Measurements from ENCODE around the gene TEX26. TPM values are rescaled to one million over a fixed set of nuclear protein-coding genes. Genes with fewer than 3 reads are reported as not detected.

TEX26 gene
- total RNA-seq, 1 donor = not detected

DNA sequence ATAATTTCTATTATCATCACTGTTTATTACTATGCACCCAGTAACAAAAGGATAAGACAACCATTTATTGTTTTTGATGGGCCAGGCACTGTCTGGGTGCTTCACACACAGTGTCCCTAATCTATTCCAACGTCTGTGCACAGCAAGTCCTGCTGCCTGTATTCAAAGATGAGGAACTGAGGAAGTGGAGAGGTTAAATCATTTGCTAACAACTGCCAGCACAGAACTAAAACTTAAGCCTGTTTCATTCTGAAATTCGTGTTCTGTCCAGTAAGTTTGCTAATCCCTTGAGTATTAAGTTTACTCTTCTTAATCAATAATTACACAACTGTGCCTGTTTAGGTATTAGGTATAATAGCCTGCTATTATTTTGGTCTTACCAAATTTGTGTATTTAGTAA lies 41.9 kb downstream of the TEX26 start:
- DNase-seq (ENCODE audit: low read depth in 2 of 3, low spot score in 2 of 3) = no peak

DNA sequence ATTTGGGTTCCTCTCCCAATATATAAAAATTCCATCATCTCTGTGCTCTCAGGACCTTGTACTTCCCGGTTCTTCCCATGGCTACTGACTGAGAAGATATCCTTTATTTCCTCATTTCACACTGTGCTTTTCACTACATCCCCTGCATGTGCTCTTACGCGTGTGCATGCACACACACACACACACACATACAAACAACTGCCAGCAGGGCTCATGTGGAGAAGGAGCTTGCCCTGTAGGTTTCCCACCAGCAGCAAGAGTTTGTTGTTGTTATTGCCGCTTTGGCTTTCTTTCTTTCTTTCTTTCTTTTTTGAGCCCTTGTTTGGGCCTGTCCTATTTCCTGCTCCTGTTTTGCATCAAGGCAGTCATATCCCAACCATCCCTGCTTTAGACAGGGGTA lies 43.6 kb downstream of the TEX26 start:
- no peak for DNase-seq (ENCODE audit: low read depth in 2 of 3, low spot score in 2 of 3)

DNA sequence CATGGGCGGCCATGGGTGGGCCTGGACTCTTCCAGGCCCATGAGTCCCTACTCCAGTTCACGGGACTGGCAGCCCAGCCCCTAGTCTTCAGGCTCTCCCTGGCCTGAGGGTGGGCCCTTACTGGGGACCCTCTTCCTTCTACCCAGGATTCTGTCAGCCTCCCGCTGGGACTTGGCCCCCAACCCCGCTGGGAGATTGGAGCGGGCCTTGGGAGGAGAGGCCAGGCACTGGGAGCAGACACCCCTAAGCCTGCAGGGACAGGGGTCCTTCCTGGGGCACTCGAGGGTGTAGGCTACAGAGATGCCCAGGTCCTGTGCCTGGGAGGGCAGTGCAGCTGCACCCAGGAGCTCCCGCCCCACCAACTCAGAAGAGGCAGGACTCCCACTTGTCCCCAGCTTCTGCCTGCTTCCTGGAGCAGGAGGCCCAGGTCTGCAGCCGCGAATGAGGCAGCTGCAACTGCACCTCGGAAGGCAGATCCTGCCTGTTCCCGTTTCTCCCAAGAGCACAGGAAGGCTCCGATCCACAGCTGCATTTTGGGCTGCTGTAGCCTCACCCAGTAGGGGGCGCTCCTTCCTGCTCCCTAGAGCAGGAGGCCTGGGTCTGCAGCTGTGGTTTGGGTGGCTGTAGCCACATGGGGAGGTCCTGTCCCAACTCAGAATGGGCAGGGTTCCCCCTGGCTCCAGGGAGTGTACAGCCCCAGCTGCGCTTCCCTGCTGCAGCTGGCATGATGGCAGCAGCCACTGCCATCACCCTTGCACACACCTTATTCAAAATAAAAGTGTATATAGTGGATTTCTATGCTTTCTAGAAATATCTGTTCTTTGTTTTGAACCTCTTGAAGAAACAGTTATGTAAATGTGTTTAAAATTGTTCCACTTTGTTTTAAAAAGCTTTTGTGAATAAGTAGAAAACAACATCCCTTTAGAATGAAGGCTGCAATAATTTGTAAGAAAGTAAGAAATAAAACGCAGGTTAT lies 46.8 kb downstream of the TEX26 start:
- peak in 2 of 3 donors; percentile 22 to 23 for DNase-seq (ENCODE audit: low read depth in 2 of 3, low spot score in 2 of 3)

DNA sequence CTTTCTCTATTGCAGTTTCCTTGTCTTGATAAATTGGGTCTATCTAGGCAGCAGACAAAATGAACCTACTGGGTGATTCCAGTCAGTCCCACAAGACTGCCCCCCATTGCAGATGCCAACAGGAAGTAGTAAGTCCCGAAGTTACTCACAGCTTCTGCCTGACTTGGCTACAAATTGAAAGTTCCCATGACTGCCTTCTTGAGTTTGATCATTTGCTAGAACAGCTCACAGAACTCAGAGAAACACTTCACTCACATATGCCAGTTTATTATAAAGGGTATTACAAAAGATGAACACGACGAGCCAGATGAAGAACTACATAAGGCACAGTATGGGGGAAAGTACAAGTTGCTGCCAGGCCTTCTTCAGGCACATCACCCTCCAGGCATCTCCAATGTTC lies 50.0 kb downstream of the TEX26 start:
- no peak for DNase-seq (ENCODE audit: low read depth in 2 of 3, low spot score in 2 of 3)

DNA sequence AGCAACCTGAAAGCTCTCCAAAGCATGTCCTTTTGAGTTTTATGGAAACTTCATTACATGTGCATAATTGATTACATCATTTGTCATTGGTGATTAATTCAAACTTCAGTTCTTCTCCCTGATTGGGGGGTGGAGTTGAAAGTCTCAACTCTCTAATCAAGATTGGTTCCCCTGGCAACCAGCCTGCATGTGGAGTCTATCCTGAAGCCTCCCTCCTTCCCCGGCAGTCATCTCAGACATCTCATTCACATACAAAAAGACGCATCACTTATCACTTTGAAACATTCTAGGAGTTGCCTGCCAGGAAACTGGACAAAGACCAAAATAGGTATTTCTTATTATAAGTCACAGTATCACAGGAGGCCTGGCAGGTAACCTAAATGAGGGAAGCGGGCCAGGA lies 50.5 kb downstream of the TEX26 start:
- DNase-seq (ENCODE audit: low read depth in 2 of 3, low spot score in 2 of 3) = no peak

DNA sequence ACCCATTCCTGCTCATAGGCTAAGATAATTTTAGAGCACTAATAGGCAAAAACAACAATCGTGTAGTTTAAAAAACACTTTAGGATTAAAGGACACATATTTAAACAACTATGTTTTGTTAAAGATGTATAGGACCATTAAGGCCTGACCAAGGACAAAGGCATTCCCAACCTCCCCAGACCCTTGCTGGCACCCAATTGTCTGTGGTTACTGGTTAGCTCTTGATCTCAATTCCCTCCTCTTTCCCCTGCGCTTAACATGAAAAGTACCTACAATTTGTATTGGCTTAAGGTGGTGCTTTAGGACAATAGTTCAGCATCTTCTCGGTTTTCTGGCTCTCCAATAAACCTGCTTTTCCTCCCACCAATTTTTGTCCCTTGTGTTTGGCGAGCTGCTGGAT lies 51.0 kb downstream of the TEX26 start:
- no peak for DNase-seq (ENCODE audit: low read depth in 2 of 3, low spot score in 2 of 3)

DNA sequence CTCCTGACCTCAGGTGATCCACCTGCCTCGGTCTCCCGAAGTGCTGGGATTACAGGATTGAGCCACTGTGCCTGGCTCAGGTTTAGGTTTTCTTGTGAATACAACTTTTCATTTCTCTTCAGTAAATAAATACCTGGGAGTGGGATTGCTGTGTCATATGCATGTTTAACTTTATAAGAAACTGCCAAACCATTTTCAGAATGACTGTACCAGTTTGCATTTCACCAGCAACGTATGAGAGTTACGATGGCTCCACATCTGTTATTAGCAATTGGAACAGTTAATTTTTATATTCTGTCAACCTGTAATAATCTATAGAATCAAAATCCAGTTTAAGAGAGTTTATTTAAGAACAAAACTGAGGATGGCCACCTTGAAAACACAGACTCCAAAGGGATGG lies 52.2 kb downstream of the TEX26 start:
- no peak for DNase-seq (ENCODE audit: low read depth in 2 of 3, low spot score in 2 of 3)

DNA sequence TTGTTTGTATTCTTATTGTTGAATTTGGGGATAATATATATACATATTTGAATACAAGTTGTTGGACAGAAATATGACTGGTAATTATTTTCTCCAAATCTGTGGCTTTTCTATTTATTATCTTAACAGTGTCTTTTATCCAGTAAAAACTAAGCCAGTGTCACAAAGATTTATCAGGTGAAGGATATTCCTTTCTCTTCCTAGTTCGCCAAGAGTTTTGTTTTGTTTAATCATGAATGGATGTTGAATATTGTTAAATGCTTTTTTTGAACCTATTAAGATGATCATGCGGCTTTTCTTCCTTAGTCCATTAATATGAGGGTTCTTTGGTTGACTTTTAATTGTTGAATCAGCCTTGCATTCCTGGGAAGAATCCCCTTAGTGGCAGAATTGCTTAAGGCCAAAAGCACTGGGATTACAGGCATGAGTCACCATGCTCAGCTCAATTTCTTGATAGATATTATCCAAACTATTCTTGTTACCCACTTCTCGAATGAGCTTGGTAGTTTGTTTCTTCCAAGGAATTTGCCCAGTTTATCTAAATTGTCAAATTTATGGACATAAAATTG lies 53.3 kb downstream of the TEX26 start:
- DNase-seq (ENCODE audit: low read depth in 2 of 3, low spot score in 2 of 3) = no peak

DNA sequence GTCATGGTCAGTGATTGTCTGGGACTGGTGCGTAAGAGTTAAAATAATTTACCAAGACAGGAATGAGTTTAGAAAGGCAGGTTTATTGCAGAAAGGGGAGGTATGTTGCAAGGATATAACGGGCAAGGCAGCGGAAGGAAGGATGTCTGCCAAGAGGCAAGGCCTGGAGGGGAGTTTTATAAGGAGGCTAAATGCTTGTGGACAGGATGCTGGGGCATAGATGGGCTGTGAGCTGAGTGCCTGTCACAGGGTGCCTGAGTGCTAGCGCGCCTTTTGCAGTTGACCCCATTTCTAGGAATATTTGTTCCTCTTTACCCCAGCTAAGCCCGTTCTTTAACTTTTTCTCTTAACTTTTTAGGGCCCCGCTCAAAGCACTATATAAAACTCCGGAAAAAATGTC lies 58.7 kb downstream of the TEX26 start:
- DNase-seq (ENCODE audit: low read depth in 2 of 3, low spot score in 2 of 3) = no peak

DNA sequence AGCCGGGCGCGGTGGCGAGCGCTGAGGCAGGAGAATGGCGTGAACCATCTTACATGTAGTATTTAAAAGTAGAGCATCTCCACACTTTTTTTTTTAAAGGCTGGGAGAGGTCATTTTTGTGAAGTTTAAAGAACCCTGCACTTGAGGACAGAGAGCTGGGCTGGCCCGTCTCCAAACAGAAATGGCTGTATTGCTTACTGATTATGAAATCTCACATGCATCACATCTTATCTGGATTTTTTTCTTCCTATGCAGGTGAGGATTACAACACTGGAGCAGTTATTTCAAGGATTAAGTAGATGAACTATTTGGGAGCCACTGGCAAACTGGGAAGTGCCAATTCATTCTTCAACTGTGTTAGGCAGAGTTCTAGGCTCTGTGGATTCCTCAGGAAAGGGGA lies 59.5 kb downstream of the TEX26 start:
- DNase-seq (ENCODE audit: low read depth in 2 of 3, low spot score in 2 of 3) = no peak

DNA sequence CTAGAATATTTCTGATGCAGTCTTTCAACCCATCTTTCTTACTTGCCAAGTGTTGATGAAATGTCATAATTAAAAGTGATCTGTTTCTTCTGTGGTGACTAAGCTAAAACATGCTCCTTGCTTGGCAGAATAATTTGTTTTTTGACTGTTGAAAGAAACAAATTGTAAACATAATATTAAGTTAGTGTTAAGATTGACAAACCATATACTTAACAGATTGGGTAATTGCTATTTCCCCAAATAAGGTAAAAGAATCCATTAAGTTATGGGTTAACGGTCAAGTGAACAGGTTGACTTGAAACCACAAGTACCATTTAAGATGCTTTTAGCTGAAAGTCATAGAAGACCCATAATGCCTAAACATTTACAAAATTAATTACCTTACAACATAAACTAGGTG lies 62.9 kb downstream of the TEX26 start:
- no peak for DNase-seq (ENCODE audit: low read depth in 2 of 3, low spot score in 2 of 3)

DNA sequence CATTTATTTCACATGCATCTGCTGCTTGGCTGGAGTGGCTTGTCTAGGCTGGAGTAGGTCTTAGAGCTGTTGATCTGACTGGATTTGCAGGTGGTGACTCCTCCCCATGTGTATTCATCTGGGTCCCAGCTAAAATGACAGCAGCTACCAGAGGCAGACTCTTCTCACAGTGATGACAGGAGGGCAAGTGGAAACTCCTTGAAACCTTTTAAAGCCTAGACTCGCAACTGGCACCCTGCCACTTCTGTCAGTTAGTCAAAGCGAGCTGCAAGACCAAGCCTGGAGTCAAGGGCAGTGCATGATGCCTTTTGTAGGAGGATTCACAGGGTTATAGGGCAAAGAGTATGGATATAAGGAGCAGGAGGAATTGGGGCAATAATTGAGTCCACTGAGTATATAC lies 65.2 kb downstream of the TEX26 start:
- no peak for DNase-seq (ENCODE audit: low read depth in 2 of 3, low spot score in 2 of 3)

DNA sequence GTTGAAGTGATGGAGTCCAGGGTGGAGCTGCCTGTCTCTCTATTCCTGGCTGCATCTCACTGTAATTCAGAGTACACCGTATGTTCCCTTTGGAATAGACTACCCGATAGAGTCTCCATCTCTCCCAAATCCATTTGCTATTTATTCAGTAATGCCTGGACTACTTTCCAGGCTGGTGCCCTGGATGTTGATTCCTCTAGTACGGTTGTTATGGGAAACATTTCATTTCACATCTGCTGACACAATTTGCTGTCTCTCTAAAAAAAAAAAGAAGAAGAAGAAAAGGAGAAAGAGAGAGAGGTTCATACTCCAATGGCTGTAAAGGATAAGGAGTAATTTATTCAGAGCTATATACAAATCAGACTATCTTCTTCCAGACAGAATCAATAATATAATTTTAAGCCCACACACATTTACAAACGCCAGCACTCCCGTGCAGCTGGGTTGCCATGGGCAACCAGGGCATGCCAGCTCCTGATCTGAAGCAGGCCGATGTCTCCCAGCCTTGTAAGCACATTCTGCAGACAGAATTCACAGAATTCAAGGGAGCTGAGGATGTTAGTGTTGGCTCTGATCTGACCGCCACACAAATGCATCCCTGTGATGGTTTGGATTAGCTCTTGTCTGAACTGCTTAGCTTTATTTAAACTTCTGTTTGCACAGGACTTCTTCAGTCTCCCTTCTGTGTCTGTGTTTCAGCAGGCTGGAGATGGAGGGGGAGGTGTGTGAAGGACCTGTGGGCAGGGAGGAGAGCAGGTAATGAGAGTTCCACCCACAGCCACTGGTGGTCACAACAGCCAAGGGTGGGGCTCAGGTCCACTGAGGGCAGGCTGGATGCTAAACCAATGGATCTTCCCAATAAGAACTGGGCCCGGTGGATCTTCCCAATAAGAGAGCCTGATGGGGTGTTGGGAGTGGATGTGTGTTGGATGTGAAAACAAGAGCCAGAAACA lies 66.0 kb downstream of the TEX26 start:
- DNase-seq (ENCODE audit: low read depth in 2 of 3, low spot score in 2 of 3) = no peak

DNA sequence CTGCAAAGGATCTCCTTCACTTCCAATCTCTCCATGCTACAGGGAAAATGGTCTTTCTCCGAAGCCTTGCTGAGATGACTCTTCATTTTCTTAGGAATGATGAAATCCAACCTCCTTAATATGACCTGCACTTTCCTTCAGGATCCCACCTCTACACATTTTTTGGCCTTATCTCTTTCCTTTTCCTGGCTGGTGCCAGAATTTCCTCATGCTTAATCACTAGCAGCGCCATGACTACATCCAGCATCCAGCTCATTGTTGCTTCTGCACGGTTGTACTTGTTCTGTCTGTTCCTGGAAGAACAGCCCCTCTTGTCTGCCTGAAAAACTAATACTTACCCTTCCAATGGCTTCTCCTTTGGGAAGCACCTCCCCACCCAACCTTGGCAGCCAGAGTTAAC lies 68.4 kb downstream of the TEX26 start:
- DNase-seq (ENCODE audit: low read depth in 2 of 3, low spot score in 2 of 3) = no peak

DNA sequence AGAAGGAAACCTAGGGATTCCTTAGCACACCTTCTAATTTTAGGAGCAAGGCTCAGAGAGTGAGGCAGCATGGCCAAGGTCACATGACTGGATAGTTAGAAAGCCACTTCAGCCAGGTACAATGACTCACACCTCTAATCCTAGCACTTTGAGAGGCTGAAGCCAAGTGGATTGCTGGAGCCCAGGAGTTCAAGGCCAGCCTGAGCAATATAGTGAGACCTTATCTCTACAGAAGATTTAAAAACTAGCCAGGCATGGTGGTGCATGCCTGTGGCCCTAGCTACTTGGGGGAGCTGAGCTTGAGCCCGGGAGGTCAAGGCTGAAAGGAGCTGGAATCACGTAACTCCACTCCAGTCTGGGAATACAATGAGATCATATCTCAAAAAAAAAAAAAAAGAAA lies 69.2 kb downstream of the TEX26 start:
- no peak for DNase-seq (ENCODE audit: low read depth in 2 of 3, low spot score in 2 of 3)

DNA sequence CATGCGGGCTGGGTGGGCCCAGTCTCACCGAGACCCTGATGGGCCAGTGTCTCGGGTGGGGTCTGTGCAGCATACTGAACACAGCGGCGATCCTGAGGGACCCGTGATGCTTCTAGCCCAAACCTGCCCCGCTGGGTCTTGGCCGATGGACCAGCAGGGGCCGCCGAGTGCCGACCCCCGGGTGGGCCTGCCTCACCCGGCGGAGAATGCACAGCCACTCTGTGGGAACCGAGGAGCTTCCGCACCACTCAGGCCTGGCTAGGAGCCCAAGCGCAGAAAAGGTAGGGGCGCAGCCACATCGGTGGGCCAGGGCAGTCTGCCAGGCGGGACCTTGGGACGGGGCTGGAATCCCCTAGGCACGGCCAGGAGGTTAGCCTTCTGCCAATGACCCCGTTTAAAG lies 72.6 kb downstream of the TEX26 start:
- no peak for DNase-seq (ENCODE audit: low read depth in 2 of 3, low spot score in 2 of 3)

DNA sequence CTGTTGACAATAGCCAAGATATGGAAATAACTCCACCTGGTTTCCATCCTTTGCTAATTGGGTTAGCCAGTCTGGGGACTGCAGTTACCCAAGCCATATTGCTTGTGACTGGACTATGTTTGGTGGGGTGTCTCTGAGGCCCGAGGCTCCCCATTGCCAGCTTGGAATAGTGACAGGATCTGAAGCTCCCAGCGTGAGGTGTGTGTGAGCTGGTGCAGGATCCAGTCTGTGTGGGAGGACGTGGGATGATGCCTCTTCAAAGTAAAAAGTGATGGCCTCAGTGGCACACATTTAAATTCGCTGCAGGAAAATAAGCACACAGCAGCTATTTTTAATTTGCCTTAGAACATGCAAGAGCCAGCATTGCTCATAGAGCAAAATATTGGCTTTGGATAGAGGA lies 75.0 kb downstream of the TEX26 start:
- DNase-seq (ENCODE audit: low read depth in 2 of 3, low spot score in 2 of 3) = no peak

DNA sequence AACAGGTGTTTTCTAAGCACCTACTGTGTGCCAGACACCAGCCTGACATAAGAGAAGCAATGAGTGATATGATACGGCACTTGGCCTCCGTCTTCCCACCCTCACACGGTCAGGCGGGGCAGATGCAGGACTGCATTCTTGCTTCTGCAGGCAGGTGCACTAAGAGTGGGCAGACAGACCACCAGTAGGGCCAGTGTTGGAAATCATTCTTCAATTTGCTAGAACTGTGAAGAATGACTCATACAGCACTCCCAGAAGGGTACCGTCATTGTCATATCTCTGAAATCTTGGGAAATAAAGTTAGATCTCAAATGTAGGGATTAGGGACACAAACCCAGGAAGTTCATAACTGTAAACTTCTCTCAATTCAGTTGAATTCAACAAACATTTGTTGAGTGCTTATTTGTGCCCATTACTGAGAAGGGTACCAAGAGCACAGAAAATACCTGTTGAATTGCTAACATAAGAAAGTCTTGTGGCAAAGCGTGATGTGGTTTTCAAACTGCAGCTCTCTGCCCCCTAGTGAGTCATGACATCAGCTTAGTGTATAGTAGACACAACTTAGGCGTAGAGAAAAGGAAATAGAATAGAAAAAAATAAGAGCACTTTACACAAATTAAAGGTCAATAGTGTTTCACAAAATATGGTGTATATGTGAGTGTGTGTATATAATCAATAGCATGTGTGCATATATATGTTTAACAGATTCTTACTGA lies 76.1 kb downstream of the TEX26 start:
- no peak for DNase-seq (ENCODE audit: low read depth in 2 of 3, low spot score in 2 of 3)

DNA sequence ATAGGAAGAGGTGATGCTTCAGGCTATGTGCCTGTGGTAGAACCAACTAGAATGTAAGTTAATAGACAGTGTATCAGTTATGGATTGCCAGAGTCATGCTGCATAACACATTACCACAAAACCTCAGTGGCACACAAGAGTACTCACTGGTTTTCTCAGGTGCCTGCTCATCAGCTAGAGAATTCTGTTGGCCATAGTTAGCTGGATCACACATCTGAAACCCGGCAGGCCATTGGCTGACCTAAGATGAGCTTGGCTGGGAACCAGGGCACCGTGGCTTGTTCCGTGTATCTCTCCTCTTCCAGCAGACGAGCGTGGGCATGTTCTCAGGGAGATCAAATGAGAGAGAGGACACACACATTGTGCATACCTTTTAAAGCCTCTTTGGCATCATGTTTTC lies 76.7 kb downstream of the TEX26 start:
- no peak for DNase-seq (ENCODE audit: low read depth in 2 of 3, low spot score in 2 of 3)

DNA sequence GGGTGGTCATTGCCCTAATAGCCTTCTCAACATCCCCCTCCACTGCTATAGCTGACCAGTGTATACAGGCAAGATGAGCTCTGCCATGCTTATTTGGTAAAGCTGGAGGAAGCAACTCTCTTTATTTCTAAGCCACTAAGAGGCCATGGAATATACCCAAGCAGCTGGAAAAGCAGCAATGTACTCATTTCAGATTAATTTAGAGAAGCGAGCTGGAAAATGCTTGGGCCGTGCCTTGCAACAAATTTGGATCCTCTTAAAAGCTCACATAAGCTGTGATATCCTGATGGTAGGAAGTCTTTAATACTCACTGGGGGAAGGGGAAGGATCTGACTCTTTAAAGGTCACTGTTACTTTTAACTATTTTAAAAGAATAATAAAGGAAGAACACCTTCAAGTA lies 77.8 kb downstream of the TEX26 start:
- DNase-seq (ENCODE audit: low read depth in 2 of 3, low spot score in 2 of 3) = no peak

All from hematopoietic multipotent progenitor cell (in vitro differentiated cells).